ENCODE measurements around the gene DNAH10. TPM values are rescaled to one million over a fixed set of nuclear protein-coding genes. Genes with fewer than 3 reads are reported as not detected.

The DNAH10 gene
- total RNA-seq (0.90 TPM), polyA plus RNA-seq (0.14 TPM)

- Histone ChIP-seq H3K4me3 (ENCODE audit: low read depth, low read length) (peak within 1 kb of the TSS; percentile 45), H3K27ac (ENCODE audit: low read depth) (no peak within 1 kb of the TSS), H3K36me3 (ENCODE audit: insufficient read depth) (no peaks in the 10 kb centered on the region), H3K4me1 (ENCODE audit: insufficient read depth) (no peaks in the 10 kb centered on the region)
- DNase-seq (ENCODE audit: extremely low spot score): no peak
- WGBS: 2% methylated on average over 104 of the region's 105 CpGs
Observed at GRCh38 chr12:123761841-123762714, at the start of gene DNAH10. DNAH10 (plus strand) TSS chr12:123762301; CDS start chr12:123762337, 36 bp downstream.

GRCh38 chr12:123712780-123713319 lies 49.3 kb upstream of the DNAH10 start:
- under 1% methylated on average over 26 of the region's 26 CpGs for WGBS
- Histone ChIP-seq H3K4me3 (ENCODE audit: low read depth, low read length) (peak overlapping the region; percentile 92), H3K4me1 (ENCODE audit: insufficient read depth) (no peaks in the 10 kb centered on the region), H3K27ac (ENCODE audit: low read depth) (no peak overlapping the region), H3K36me3 (ENCODE audit: insufficient read depth) (no peaks in the 10 kb centered on the region)
- DNase-seq (ENCODE audit: extremely low spot score): no peak

- Histone ChIP-seq H3K4me3 (ENCODE audit: low read depth, low read length) (peak overlapping the region; percentile 92), H3K36me3 (ENCODE audit: insufficient read depth) (no peaks in the 10 kb centered on the region), H3K4me1 (ENCODE audit: insufficient read depth) (no peaks in the 10 kb centered on the region), H3K27ac (ENCODE audit: low read depth) (no peak overlapping the region)
- 45% methylated on average over 6 of the region's 6 CpGs for WGBS
- DNase-seq (ENCODE audit: extremely low spot score): no peak
Observed at GRCh38 chr12:123713398-123713797, 48.7 kb upstream of the DNAH10 start.

- WGBS: 77% methylated on average over 10 of the region's 10 CpGs
- no peak for DNase-seq (ENCODE audit: extremely low spot score)
Observed at GRCh38 chr12:123713823-123714585, 48.1 kb upstream of the DNAH10 start.

GRCh38 chr12:123715195-123715594 lies 46.9 kb upstream of the DNAH10 start:
- 59% methylated on average over 2 of the region's 2 CpGs for WGBS
- Histone ChIP-seq H3K4me3 (ENCODE audit: low read depth, low read length) (no peak overlapping the region), H3K4me1 (ENCODE audit: insufficient read depth) (no peaks in the 10 kb centered on the region), H3K27ac (ENCODE audit: low read depth) (no peak overlapping the region), H3K36me3 (ENCODE audit: insufficient read depth) (no peaks in the 10 kb centered on the region)
- DNase-seq (ENCODE audit: extremely low spot score): no peak

More at GRCh38 chr12:123713823-123714585, 48.1 kb upstream of the DNAH10 start:
- Histone ChIP-seq H3K36me3 (ENCODE audit: insufficient read depth) (no peaks in the 10 kb centered on the region), H3K4me3 (ENCODE audit: low read depth, low read length) (no peak overlapping the region), H3K27ac (ENCODE audit: low read depth) (no peak overlapping the region), H3K4me1 (ENCODE audit: insufficient read depth) (no peaks in the 10 kb centered on the region)

- WGBS: 92% methylated on average over 3 of the region's 3 CpGs
- Histone ChIP-seq H3K4me3 (ENCODE audit: low read depth, low read length) (no peak overlapping the region), H3K4me1 (ENCODE audit: insufficient read depth) (no peaks in the 10 kb centered on the region), H3K36me3 (ENCODE audit: insufficient read depth) (no peaks in the 10 kb centered on the region), H3K27ac (ENCODE audit: low read depth) (no peak overlapping the region)
- no peak for DNase-seq (ENCODE audit: extremely low spot score)
Observed at GRCh38 chr12:123717350-123717749, 44.8 kb upstream of the DNAH10 start.

- no peaks in the 10 kb centered on the region for H3K36me3 ChIP-seq (ENCODE audit: insufficient read depth)
- WGBS: 87% methylated on average over 5 of the region's 5 CpGs
Observed at GRCh38 chr12:123720141-123720814, 41.8 kb upstream of the DNAH10 start.

GRCh38 chr12:123721245-123721644 lies 40.9 kb upstream of the DNAH10 start:
- no peak for DNase-seq (ENCODE audit: extremely low spot score)
- Histone ChIP-seq H3K4me1 (ENCODE audit: insufficient read depth) (no peaks in the 10 kb centered on the region), H3K27ac (ENCODE audit: low read depth) (no peak overlapping the region), H3K36me3 (ENCODE audit: insufficient read depth) (no peaks in the 10 kb centered on the region), H3K4me3 (ENCODE audit: low read depth, low read length) (no peak overlapping the region)
- 97% methylated on average over 2 of the region's 2 CpGs for WGBS

More at GRCh38 chr12:123720141-123720814, 41.8 kb upstream of the DNAH10 start:
- no peak for DNase-seq (ENCODE audit: extremely low spot score)
- Histone ChIP-seq H3K4me3 (ENCODE audit: low read depth, low read length) (no peak overlapping the region), H3K27ac (ENCODE audit: low read depth) (no peak overlapping the region), H3K4me1 (ENCODE audit: insufficient read depth) (no peaks in the 10 kb centered on the region)

GRCh38 chr12:123723011-123723410 lies 39.1 kb upstream of the DNAH10 start:
- H3K36me3 ChIP-seq (ENCODE audit: insufficient read depth): no peaks in the 10 kb centered on the region

GRCh38 chr12:123723765-123724164 lies 38.3 kb upstream of the DNAH10 start:
- Histone ChIP-seq H3K4me1 (ENCODE audit: insufficient read depth) (no peaks in the 10 kb centered on the region), H3K36me3 (ENCODE audit: insufficient read depth) (no peaks in the 10 kb centered on the region), H3K4me3 (ENCODE audit: low read depth, low read length) (no peak overlapping the region), H3K27ac (ENCODE audit: low read depth) (no peak overlapping the region)
- 88% methylated on average over 5 of the region's 5 CpGs for whole genome bisulfite sequencing
- no peak for DNase-seq (ENCODE audit: extremely low spot score)

More at GRCh38 chr12:123723011-123723410, 39.1 kb upstream of the DNAH10 start:
- WGBS: 84% methylated on average over 8 of the region's 8 CpGs
- no peak for DNase-seq (ENCODE audit: extremely low spot score)
- no peak overlapping the region for H3K27ac ChIP-seq (ENCODE audit: low read depth)
- H3K4me1 ChIP-seq (ENCODE audit: insufficient read depth): no peaks in the 10 kb centered on the region
- H3K4me3 ChIP-seq (ENCODE audit: low read depth, low read length): no peak overlapping the region

- Histone ChIP-seq H3K4me1 (ENCODE audit: insufficient read depth) (no peaks in the 10 kb centered on the region), H3K36me3 (ENCODE audit: insufficient read depth) (no peaks in the 10 kb centered on the region), H3K4me3 (ENCODE audit: low read depth, low read length) (no peak overlapping the region), H3K27ac (ENCODE audit: low read depth) (no peak overlapping the region)
- 87% methylated on average over 2 of the region's 2 CpGs for WGBS
- no peak for DNase-seq (ENCODE audit: extremely low spot score)
Observed at GRCh38 chr12:123726244-123726643, 35.9 kb upstream of the DNAH10 start.

GRCh38 chr12:123726962-123727361 lies 35.1 kb upstream of the DNAH10 start:
- WGBS: 84% methylated on average over 2 of the region's 2 CpGs
- H3K4me1 ChIP-seq (ENCODE audit: insufficient read depth): no peaks in the 10 kb centered on the region
- H3K36me3 ChIP-seq (ENCODE audit: insufficient read depth): no peaks in the 10 kb centered on the region
- no peak overlapping the region for H3K27ac ChIP-seq (ENCODE audit: low read depth)
- no peak for DNase-seq (ENCODE audit: extremely low spot score)
- no peak overlapping the region for H3K4me3 ChIP-seq (ENCODE audit: low read depth, low read length)

- Histone ChIP-seq H3K36me3 (ENCODE audit: insufficient read depth) (no peaks in the 10 kb centered on the region), H3K4me1 (ENCODE audit: insufficient read depth) (no peaks in the 10 kb centered on the region), H3K27ac (ENCODE audit: low read depth) (no peak overlapping the region), H3K4me3 (ENCODE audit: low read depth, low read length) (no peak overlapping the region)
- DNase-seq (ENCODE audit: extremely low spot score): no peak
- WGBS: 70% methylated on average over 3 of the region's 3 CpGs
Observed at GRCh38 chr12:123727878-123728277, 34.2 kb upstream of the DNAH10 start.
